ENCODE measurements around the gene MAN2A2. TPM values are rescaled to one million over a fixed set of nuclear protein-coding genes. Genes with fewer than 3 reads are reported as not detected.

MAN2A2 gene
- total and polyA plus RNA-seq, 8 donors = 2.9 to 286 (median 46.7) TPM

DNA sequence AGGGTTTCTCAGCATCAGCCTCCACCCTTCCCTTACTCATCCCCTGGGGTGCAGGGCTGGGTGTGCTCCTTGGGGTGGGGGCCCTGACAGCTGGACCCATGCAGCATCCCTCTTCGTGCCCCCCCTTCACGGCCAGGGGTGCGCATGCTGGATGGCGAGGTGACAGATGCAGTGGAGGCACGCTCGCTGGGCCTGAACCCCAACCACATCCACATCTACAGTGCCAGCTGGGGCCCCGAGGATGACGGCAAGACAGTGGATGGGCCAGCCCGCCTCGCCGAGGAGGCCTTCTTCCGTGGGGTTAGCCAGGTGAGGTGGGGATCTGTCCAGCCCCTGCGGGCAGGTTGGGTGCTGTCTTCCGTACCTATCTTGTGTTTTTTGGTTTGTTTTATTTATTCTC lies 25.1 kb upstream of the MAN2A2 start:
- intact Hi-C loops (cut with DNase I; ENCODE audit: low total_unique reads) = no loop called here
- no peak for DNase-seq
- Histone ChIP-seq H3K4me3 (no peak overlapping the region), H3K27me3 (no peaks in the 10 kb centered on the region), H3K9me3 (no peaks in the 10 kb centered on the region), H3K36me3 (peaks cover 63 to 79% (median 75%) of the 10 kb centered on the region in 4 donors), H3K4me1 (peaks cover 18 to 34% (median 20%) of the 10 kb centered on the region in 4 donors), H3K27ac (no peak overlapping the region)
- TF ChIP-seq POLR2AphosphoS5 (IDR thresholded peaks at IDR 0.05) (no peak), POLR2A (IDR thresholded peaks at IDR 0.05) (no peak)
- 92 to 97% (median 96%) methylated on average over 8 to 14 of the region's 14 CpGs for WGBS, 5 donors

DNA sequence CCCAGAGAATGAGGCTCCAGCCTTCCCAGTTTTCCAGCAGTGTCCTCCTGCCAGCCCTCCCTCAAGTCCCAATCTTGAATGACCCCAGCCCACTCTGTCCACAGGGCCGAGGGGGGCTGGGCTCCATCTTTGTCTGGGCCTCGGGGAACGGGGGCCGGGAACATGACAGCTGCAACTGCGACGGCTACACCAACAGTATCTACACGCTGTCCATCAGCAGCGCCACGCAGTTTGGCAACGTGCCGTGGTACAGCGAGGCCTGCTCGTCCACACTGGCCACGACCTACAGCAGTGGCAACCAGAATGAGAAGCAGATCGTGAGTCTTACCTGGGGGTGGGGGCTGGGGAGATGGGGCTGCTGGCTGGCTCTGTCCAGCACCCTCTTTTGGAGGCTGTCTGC lies 24.4 kb upstream of the MAN2A2 start:
- H3K9me3 ChIP-seq = no peaks in the 10 kb centered on the region
- no peak overlapping the region for H3K4me3 ChIP-seq
- WGBS, 5 donors = 94 to 96% (median 95%) methylated on average over 10 to 15 of the region's 15 CpGs
- peaks cover 63 to 79% (median 75%) of the 10 kb centered on the region in 4 donors for H3K36me3 ChIP-seq
- no peak overlapping the region for H3K27ac ChIP-seq
- intact Hi-C loops (cut with DNase I; ENCODE audit: low total_unique reads) = no loop called here
- DNase-seq = no peak
- no peaks in the 10 kb centered on the region for H3K27me3 ChIP-seq
- TF ChIP-seq POLR2A (IDR thresholded peaks at IDR 0.05) (no peak), POLR2AphosphoS5 (IDR thresholded peaks at IDR 0.05) (no peak), EP300 (IDR thresholded peaks at IDR 0.05) (no peak)
- TF ChIP-seq, protein P1, sequence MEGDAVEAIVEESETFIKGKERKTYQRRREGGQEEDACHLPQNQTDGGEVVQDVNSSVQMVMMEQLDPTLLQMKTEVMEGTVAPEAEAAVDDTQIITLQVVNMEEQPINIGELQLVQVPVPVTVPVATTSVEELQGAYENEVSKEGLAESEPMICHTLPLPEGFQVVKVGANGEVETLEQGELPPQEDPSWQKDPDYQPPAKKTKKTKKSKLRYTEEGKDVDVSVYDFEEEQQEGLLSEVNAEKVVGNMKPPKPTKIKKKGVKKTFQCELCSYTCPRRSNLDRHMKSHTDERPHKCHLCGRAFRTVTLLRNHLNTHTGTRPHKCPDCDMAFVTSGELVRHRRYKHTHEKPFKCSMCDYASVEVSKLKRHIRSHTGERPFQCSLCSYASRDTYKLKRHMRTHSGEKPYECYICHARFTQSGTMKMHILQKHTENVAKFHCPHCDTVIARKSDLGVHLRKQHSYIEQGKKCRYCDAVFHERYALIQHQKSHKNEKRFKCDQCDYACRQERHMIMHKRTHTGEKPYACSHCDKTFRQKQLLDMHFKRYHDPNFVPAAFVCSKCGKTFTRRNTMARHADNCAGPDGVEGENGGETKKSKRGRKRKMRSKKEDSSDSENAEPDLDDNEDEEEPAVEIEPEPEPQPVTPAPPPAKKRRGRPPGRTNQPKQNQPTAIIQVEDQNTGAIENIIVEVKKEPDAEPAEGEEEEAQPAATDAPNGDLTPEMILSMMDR (IDR thresholded peaks at IDR 0.05) = no peak
- peaks cover 18 to 34% (median 20%) of the 10 kb centered on the region in 4 donors for H3K4me1 ChIP-seq

DNA sequence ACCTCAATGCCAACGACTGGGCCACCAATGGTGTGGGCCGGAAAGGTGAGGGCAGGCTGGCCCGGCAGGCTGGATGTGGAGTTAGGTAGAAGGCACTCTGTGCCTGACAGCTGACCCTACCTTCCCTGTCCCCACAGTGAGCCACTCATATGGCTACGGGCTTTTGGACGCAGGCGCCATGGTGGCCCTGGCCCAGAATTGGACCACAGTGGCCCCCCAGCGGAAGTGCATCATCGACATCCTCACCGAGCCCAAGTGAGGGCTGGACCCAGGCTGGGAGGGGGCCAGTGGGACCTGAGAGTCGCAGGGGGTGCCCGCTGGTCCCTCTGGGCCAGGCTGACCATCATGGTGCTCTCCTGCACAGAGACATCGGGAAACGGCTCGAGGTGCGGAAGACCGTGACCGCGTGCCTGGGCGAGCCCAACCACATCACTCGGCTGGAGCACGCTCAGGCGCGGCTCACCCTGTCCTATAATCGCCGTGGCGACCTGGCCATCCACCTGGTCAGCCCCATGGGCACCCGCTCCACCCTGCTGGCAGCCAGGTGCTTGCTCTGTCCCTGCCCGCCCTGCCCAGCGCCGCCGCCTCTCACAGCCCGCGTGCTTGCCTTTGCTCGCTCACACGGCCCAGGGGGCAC lies 23.3 kb upstream of the MAN2A2 start:
- WGBS, 5 donors = 90 to 95% (median 94%) methylated on average over 23 to 35 of the region's 35 CpGs
- intact Hi-C loops (cut with DNase I; ENCODE audit: low total_unique reads) = loop anchor here (5.0 kb wide), 1 partner anchor 163 kb away; the partner anchor contains the start of gene BLM
- no peak for DNase-seq
- peaks cover 63 to 79% (median 75%) of the 10 kb centered on the region in 4 donors for H3K36me3 ChIP-seq
- no peak overlapping the region for H3K27ac ChIP-seq
- H3K4me1 ChIP-seq = peaks cover 19 to 35% (median 21%) of the 10 kb centered on the region in 4 donors
- no peaks in the 10 kb centered on the region for H3K9me3 ChIP-seq
- no peak for TF ChIP-seq EP300 (IDR thresholded peaks at IDR 0.05)
- TF ChIP-seq POLR2A (IDR thresholded peaks at IDR 0.05) = no peak
- no peak for TF ChIP-seq POLR2AphosphoS5 (IDR thresholded peaks at IDR 0.05)
- TF ChIP-seq, protein P1 (IDR thresholded peaks at IDR 0.05) = no peak
- no peaks in the 10 kb centered on the region for H3K27me3 ChIP-seq
- no peak overlapping the region for H3K4me3 ChIP-seq

DNA sequence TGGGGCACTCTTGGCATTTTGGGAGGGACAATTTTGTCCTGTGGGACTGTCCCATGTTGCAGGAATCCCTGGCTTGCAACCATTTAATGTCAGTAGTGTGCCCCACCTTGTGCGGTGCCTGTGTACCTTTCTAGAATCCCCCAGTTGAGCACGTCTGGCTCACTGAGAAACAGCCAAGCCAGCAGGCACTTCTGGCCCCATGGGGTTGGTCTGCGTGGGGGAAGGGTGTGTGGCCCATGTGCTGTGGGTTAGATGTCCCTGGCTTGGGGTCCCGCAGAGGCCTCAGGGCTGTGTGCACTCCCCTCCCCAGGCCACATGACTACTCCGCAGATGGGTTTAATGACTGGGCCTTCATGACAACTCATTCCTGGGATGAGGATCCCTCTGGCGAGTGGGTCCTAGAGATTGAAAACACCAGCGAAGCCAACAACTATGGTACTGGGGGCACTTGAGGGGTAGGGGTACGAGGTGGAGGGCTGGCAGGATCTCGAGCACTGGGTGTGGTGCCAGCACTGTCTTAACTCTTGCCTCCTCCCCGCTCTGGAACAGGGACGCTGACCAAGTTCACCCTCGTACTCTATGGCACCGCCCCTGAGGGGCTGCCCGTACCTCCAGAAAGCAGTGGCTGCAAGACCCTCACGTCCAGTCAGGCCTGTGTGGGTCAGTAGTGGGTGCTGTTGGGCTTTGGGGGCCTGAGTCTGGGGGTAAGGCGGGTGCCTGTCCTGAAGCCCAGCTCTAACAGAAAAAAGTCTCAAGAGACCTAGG lies 22.5 kb upstream of the MAN2A2 start:
- Histone ChIP-seq H3K27ac (no peak overlapping the region), H3K27me3 (no peaks in the 10 kb centered on the region), H3K36me3 (peaks cover 63 to 74% (median 70%) of the 10 kb centered on the region in 4 donors), H3K4me3 (no peak overlapping the region), H3K4me1 (peaks cover 26 to 36% (median 28%) of the 10 kb centered on the region in 4 donors), H3K9me3 (no peaks in the 10 kb centered on the region)
- intact Hi-C loops (cut with DNase I; ENCODE audit: low total_unique reads) = loop anchor here (5.0 kb wide), 1 partner anchor 163 kb away; the partner anchor contains the start of gene BLM
- TF ChIP-seq POLR2A (IDR thresholded peaks at IDR 0.05) (no peak), EP300 (IDR thresholded peaks at IDR 0.05) (no peak), POLR2AphosphoS5 (IDR thresholded peaks at IDR 0.05) (no peak)
- TF ChIP-seq, protein P1 (IDR thresholded peaks at IDR 0.05) = no peak
- 84 to 93% (median 90%) methylated on average over 9 to 16 of the region's 16 CpGs for WGBS, 5 donors
- no peak for DNase-seq

Measured in stomach (tissue), 9 donors.